Mesothelial cell of epicardium (in vitro differentiated cells): ENCODE results near the gene CPLANE2. TPM values are rescaled to one million over a fixed set of nuclear protein-coding genes. Genes with fewer than 3 reads are reported as not detected.

ENCODE experiments used
- DNase-seq, 2 experiments: peaks; one replicate each; pipeline ENCODE4 v3.0.0; 2021; ENCODE audit warnings: low spot score in 2 of 2; ENCODE audit not compliant: unreplicated experiment in 2 of 2
- H3K27ac Mint-ChIP-seq: 2 replicates; pipeline ENCODE4 v1.8.0; 2021; ENCODE audit warnings: mixed read lengths
- H3K27me3 Mint-ChIP-seq: 2 replicates; pipeline ENCODE4 v1.8.0; 2021; ENCODE audit warnings: low read depth, mixed read lengths
- H3K36me3 Mint-ChIP-seq: 2 replicates; pipeline ENCODE4 v1.8.0; 2021; ENCODE audit warnings: mixed read lengths
- H3K4me1 Mint-ChIP-seq: 2 replicates; pipeline ENCODE4 v1.8.0; 2021; ENCODE audit warnings: mixed read lengths
- H3K4me3 Mint-ChIP-seq: 2 replicates; pipeline ENCODE4 v1.8.0; 2021; ENCODE audit warnings: mild to moderate bottlenecking, moderate library complexity, mixed read lengths
- H3K9me3 Mint-ChIP-seq: 2 replicates; pipeline ENCODE4 v1.8.0; 2021; ENCODE audit warnings: mixed read lengths
- total RNA-seq: library from RNA; stranded (reverse); gene quantifications from 3 replicates; pipeline ENCODE4 v1.2.1, GENCODE V29; 2021
- TF ChIP-seq, protein P1 (sequence below): fragments of 200-600 bp; sonication (generic); IDR thresholded peaks from one replicate; pipeline ENCODE4 v1.5.0; 2021; ENCODE audit warnings: antibody characterized with exemption; ENCODE audit not compliant: unreplicated experiment

Gene CPLANE2
- total RNA-seq, 1 donor from 2014 or later, result 10.7 TPM

DNA sequence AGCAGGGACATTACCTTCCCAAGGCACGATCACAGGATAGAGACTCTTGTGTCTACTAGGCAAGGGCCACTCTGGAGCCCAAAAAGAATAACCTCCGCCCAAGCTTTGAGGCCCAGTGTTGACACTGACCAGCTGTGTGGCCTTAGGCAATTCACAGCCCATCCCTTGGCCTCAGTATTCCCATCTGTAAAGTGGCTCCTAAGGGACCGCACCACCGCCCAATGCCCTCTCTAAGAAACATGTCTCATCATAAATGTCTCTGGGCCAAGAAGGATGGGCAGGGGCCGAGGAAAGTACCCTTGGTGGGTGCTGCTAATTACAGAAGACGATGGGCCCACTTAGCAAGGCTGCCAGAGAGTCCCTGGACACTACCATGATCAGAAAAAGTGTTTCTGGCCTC, 25.2 kb downstream of the CPLANE2 start:
- Mint-ChIP-seq H3K36me3 (no peaks in the 10 kb centered on the region), H3K27ac (peak overlapping the region; percentile 69), H3K27me3 (no peaks in the 10 kb centered on the region), H3K4me3 (peak overlapping the region; percentile 75), H3K4me1 (peaks cover 47% of the 10 kb centered on the region), H3K9me3 (no peaks in the 10 kb centered on the region)
- TF ChIP-seq, protein P1, sequence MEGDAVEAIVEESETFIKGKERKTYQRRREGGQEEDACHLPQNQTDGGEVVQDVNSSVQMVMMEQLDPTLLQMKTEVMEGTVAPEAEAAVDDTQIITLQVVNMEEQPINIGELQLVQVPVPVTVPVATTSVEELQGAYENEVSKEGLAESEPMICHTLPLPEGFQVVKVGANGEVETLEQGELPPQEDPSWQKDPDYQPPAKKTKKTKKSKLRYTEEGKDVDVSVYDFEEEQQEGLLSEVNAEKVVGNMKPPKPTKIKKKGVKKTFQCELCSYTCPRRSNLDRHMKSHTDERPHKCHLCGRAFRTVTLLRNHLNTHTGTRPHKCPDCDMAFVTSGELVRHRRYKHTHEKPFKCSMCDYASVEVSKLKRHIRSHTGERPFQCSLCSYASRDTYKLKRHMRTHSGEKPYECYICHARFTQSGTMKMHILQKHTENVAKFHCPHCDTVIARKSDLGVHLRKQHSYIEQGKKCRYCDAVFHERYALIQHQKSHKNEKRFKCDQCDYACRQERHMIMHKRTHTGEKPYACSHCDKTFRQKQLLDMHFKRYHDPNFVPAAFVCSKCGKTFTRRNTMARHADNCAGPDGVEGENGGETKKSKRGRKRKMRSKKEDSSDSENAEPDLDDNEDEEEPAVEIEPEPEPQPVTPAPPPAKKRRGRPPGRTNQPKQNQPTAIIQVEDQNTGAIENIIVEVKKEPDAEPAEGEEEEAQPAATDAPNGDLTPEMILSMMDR, result no peak
- DNase-seq, result no peak

DNA sequence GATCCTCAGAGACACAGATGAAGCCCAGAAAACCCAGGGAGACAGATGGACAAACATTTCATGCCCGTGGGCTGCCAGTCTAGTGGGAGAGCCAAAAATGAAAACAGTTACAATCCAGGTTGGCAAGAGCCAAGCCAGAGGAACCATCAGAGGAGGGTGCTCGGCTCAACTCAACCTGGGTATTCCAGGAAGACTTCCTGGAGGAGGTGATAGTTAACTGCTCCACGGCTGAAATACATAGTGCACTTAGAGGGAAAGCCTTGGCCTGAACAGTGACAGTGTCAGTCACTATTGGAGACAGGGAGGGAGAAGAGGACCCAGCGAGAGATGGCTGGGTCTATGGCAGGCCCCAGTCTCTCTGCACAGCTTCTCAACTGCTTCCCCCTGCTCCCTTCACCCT, 26.4 kb downstream of the CPLANE2 start:
- peaks cover 43% of the 10 kb centered on the region for H3K4me1 Mint-ChIP-seq
- peak overlapping the region; percentile 75 for H3K4me3 Mint-ChIP-seq
- peak overlapping the region; percentile 21 for H3K27ac Mint-ChIP-seq
- no peaks in the 10 kb centered on the region for H3K27me3 Mint-ChIP-seq
- no peaks in the 10 kb centered on the region for H3K36me3 Mint-ChIP-seq
- no peak for DNase-seq
- H3K9me3 Mint-ChIP-seq, result no peaks in the 10 kb centered on the region
- TF ChIP-seq, protein P1, result no peak

DNA sequence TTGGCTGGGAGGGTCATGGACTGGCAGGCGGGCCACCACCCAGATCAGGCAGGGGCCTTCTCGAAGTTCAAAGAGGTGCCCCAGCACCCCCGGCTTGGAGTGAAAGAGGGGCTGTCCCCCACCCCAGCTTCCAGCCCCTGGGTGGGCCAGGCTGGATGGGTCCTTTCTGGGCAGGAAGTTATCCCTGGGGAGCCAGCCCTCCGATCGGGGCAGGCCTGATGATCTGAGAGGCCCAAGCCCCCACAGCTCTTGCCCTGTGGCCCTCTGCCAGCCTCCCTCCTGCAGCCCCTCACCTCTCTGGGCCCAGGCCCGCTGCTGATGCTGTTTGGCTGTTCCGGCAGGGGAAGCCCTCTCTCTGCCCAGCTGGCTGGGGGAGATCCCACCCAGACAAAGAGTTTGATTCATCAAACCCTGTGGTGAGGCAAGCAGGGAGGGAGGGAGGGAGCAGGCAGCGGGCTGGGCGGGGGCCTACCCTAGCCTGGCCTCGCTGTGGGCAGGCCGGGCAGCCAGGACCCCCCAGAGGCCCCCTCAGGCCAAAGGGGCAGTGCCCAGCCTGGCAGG, 27.1 kb downstream of the CPLANE2 start:
- Mint-ChIP-seq H3K4me3 (peak overlapping the region; percentile 75), H3K27ac (no peak overlapping the region)

DNA sequence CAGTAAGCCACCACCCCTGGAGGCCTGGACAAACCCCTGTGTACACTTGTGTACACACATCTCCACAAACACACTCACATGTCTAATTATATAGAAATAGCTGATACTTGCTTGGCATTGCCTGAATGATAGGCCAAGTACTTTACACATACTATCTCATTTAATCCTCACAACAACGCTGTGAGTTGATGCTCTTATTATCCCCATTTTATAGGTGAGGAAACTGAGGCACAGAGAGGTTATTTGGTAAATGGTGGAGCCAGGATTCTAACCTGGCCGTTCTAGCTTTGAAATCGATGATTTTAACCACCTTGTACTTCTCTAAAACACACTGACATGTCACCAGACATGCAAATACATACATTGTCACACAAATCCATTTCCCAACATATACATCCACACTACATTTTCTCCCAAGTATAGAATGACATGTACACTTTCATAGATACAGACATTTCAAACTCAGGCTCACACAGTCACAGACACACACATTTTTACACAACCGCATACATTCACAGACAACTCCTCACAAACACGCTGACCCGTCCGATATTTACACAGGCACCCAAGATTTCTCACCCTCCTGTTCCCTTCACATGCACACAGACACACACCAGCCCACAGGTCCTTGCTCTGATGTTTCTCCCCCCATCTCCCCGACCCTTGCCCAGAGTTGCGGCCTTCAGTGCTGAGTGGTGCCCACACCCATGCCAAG, 27.7 kb downstream of the CPLANE2 start:
- H3K27ac Mint-ChIP-seq, result peak overlapping the region; percentile 49
- H3K36me3 Mint-ChIP-seq, result peaks cover 5% of the 10 kb centered on the region
- no peak for DNase-seq
- no peaks in the 10 kb centered on the region for H3K27me3 Mint-ChIP-seq
- peaks cover 43% of the 10 kb centered on the region for H3K4me1 Mint-ChIP-seq
- H3K9me3 Mint-ChIP-seq, result no peaks in the 10 kb centered on the region
- H3K4me3 Mint-ChIP-seq, result peak overlapping the region; percentile 60
- TF ChIP-seq, protein P1, result no peak

More for the DNA sequence above, 27.1 kb downstream of the CPLANE2 start:
- no peak for DNase-seq
- Mint-ChIP-seq H3K9me3 (no peaks in the 10 kb centered on the region), H3K4me1 (peaks cover 43% of the 10 kb centered on the region), H3K36me3 (no peaks in the 10 kb centered on the region), H3K27me3 (no peaks in the 10 kb centered on the region)
- TF ChIP-seq, protein P1, result no peak

DNA sequence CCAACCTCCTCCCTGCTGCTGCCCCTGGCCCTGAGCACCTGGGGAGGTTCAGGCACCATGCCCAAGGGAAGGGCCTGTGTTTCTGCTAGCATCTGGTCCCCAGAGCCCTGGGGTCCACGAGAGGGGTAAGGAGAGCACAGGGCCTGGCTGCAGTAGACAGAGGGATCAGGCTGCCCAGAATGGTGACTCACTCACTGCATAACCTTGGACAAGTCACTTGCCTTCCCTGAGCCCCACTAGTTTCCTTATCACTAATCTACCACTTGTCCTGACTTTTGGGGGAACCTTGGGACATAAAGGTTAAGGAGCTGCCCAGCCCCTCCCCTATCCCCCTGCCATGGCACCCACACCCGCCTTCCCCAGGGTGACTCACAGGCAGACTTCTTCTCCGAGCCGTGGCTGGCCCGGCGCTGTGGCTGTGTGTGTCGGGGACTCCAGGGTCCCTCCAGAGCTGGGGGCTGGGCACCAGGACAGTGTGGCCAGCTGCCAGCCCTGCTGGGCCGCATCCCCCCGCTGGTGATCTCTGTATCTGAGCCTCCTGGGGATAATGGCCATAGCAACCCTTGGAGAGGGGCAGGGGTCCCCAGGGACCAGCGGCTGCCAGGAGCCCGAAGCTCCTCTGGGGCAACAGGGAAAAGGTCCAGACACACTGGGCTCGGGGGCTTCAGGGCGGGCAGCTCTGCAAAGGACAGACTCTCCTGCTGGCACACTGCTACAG, 28.6 kb downstream of the CPLANE2 start:
- Mint-ChIP-seq H3K27me3 (no peaks in the 10 kb centered on the region), H3K27ac (no peak overlapping the region), H3K36me3 (peaks cover 10% of the 10 kb centered on the region), H3K4me3 (peak overlapping the region; percentile 24), H3K4me1 (peaks cover 43% of the 10 kb centered on the region), H3K9me3 (no peaks in the 10 kb centered on the region)
- DNase-seq, result no peak
- TF ChIP-seq, protein P1, result no peak
